NT2/D1 (cell line): ENCODE measurements around the gene RAC2.

Experiments
- SUZ12 ChIP-seq: IDR thresholded peaks from 2 replicates; pipeline ENCODE4 v1.6.1; 2011; ENCODE audit not compliant: insufficient read length, insufficient read depth; ENCODE audit errors: extremely low read depth
- YY1 ChIP-seq: IDR thresholded peaks from 2 replicates; pipeline ENCODE4 v1.6.1; 2011; ENCODE audit not compliant: insufficient read length, insufficient read depth
- ZNF274 ChIP-seq: IDR thresholded peaks from 2 replicates; pipeline ENCODE4 v1.6.1; 2011; ENCODE audit warnings: mild to moderate bottlenecking, low read depth, low read length

GRCh38 chr22:37199103-37199759 lies 44.8 kb downstream of the RAC2 start:
- no peak for TF ChIP-seq ZNF274
- no peak for TF ChIP-seq YY1
- no peak for TF ChIP-seq SUZ12
